GM12873 (cell line): ENCODE measurements around the gene MCUB.

Source experiments
- CTCF ChIP-seq: IDR thresholded peaks from 2 replicates; pipeline ENCODE4 v1.5.1; 2012; ENCODE audit warnings: low read depth, mild to moderate bottlenecking, moderate library complexity, low read length, control low read depth; ENCODE audit not compliant: insufficient read depth; ENCODE audit errors: missing control alignments

MCUB gene

GRCh38 chr4:109571494-109571893, 11.4 kb downstream of the MCUB start:
- no peak for TF ChIP-seq CTCF

GRCh38 chr4:109572154-109572553, 12.1 kb downstream of the MCUB start:
- no peak for TF ChIP-seq CTCF

- TF ChIP-seq CTCF, result no peak
Measured at GRCh38 chr4:109574443-109574850, 14.4 kb downstream of the MCUB start.

GRCh38 chr4:109574931-109575804, 15.1 kb downstream of the MCUB start:
- TF ChIP-seq CTCF, result no peak

GRCh38 chr4:109576462-109576861, 16.4 kb downstream of the MCUB start:
- TF ChIP-seq CTCF, result no peak

- TF ChIP-seq CTCF, result no peak
Measured at GRCh38 chr4:109578846-109579245, 18.8 kb downstream of the MCUB start.

DNA sequence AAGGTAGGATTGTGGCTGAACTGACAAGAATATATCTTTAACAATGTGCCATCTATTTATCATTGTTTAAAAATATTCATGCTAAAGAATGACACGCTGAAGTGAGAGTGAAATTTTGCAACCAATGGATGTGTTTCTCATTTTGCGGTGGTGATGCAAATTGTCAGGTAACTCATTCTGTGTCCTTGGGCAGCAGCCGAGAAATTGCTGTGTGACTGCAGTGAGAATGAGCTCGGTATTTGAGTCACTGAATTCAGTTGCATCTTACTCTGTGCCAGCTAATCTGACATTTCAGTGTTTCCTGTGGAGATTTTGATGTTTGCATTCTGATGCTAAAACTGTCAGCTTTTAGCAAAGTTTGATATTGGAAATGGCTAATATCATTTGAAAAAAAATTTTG, 28.1 kb downstream of the MCUB start:
- TF ChIP-seq CTCF, result no peak
